Hepatocyte (in vitro differentiated cells): Measurements from ENCODE around the gene ZNF557. TPM values are rescaled to one million over a fixed set of nuclear protein-coding genes. Genes with fewer than 3 reads are reported as not detected.

Experiments
- DNase-seq: peaks from one replicate; pipeline ENCODE4 v3.0.0-alpha.2; 2016; ENCODE audit warnings: low spot score
- H2AFZ ChIP-seq: fragments of 200-600 bp; sonication (generic); 2 replicates; pipeline ENCODE4 v1.6.0; 2016; ENCODE audit warnings: antibody characterized with exemption, mild to moderate bottlenecking
- H3K27ac ChIP-seq: fragments of 200-600 bp; sonication (generic); 2 replicates; pipeline ENCODE4 v1.5.1; 2016; ENCODE audit warnings: mild to moderate bottlenecking
- H3K27me3 ChIP-seq: fragments of 200-600 bp; sonication (generic); 2 replicates; pipeline ENCODE4 v1.6.1; 2016
- H3K36me3 ChIP-seq: fragments of 200-600 bp; sonication (generic); replicated peaks from 2 replicates; pipeline ENCODE4 v1.5.1; 2016; ENCODE audit warnings: low read depth; ENCODE audit not compliant: insufficient read depth
- H3K4me1 ChIP-seq: fragments of 200-600 bp; sonication (generic); 2 replicates; pipeline ENCODE4 v1.5.1; 2016; ENCODE audit warnings: mild to moderate bottlenecking, moderate library complexity; ENCODE audit not compliant: insufficient read depth
- H3K4me2 ChIP-seq: fragments of 200-600 bp; sonication (generic); 2 replicates; pipeline ENCODE4 v1.6.0; 2016
- H3K4me3 ChIP-seq: fragments of 200-600 bp; sonication (generic); 2 replicates; pipeline ENCODE4 v1.5.1; 2016; ENCODE audit warnings: mild to moderate bottlenecking
- H3K79me2 ChIP-seq: fragments of 200-600 bp; sonication (generic); 2 replicates; pipeline ENCODE4 v1.6.0; 2017; ENCODE audit warnings: mild to moderate bottlenecking
- H3K9me2 ChIP-seq: fragments of 200-600 bp; sonication (generic); replicated peaks from 2 replicates; pipeline ENCODE4 v1.6.0; 2017; ENCODE audit warnings: mild to moderate bottlenecking; ENCODE audit not compliant: insufficient read depth
- H3K9me3 ChIP-seq: fragments of 200-600 bp; sonication (generic); 2 replicates; pipeline ENCODE4 v1.5.1; 2016; ENCODE audit warnings: low read depth, mild to moderate bottlenecking
- H4K20me1 ChIP-seq: fragments of 200-600 bp; sonication (generic); 2 replicates; pipeline ENCODE4 v1.6.0; 2016; ENCODE audit warnings: mild to moderate bottlenecking; ENCODE audit not compliant: insufficient read depth, poor library complexity, severe bottlenecking
- EZH2 ChIP-seq: fragments of 200-600 bp; sonication (generic); IDR thresholded peaks from 2 replicates; pipeline ENCODE4 v1.6.1; 2016; ENCODE audit warnings: antibody characterized with exemption, mild to moderate bottlenecking, borderline replicate concordance
- EZH2phosphoT487 ChIP-seq: fragments of 200-600 bp; sonication (generic); IDR thresholded peaks from one replicate; pipeline ENCODE4 v1.6.1; 2018; ENCODE audit warnings: antibody characterized with exemption, mild to moderate bottlenecking, low read depth, moderate library complexity; ENCODE audit not compliant: unreplicated experiment, severe bottlenecking
- WGBS: methylation state at CpG from one replicate; pipeline ENCODE4 v1.1.6; 2016; ENCODE audit warnings: low lambda C conversion rate; ENCODE audit errors: missing lambda C conversion rate; 5-methylcytosine and 5-hydroxymethylcytosine counted together
- polyA plus RNA-seq: library from polyadenylated mRNA; unstranded; fragments of >200 nt; fragmentation: Nextera tagmentation; extraction: Ambion mirVana; gene quantifications from 2 replicates; pipeline ENCODE4 v1.2.1, GENCODE V29; 2016
- total RNA-seq: library from RNA; depleted of rRNA; stranded (reverse); fragments of >200 nt; gene quantifications from 2 replicates; pipeline ENCODE4 v1.2.3, GENCODE V29; 2014
- TF ChIP-seq, protein P1 (sequence below): fragments of 200-600 bp; sonication (generic); IDR thresholded peaks from 2 replicates; pipeline ENCODE4 v1.5.1; 2016; ENCODE audit warnings: antibody characterized with exemption, mild to moderate bottlenecking; ENCODE audit not compliant: poor library complexity

ZNF557 gene
- total and polyA plus RNA-seq, 2 experiments from 2014 or later, result 3.4 to 9.5 TPM

DNA sequence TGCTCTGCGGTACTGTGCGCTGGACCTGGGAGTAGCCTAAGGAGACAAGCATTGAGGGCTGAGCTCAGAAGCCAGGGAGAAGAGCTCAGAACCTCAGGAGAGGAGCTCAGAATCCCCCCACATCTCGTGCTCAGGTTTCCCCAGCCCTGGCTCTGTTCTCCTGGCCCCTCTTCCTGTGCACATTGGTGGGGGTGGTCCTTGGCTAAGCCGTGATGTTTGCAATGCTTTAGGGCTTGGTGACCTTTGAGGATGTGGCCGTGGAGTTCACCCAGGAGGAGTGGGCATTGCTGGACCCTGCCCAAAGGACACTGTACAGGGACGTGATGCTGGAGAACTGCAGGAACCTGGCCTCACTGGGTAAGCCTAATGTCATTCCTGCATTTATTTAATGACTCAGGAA lies 6.6 kb downstream of the ZNF557 start:
- H3K4me1 ChIP-seq, result no peaks in the 10 kb centered on the region
- peaks cover 38% of the 10 kb centered on the region for H3K9me3 ChIP-seq
- no peaks in the 10 kb centered on the region for H4K20me1 ChIP-seq
- DNase-seq, result no peak
- no peak overlapping the region for H3K4me2 ChIP-seq
- H2AFZ ChIP-seq, result no peak overlapping the region
- H3K4me3 ChIP-seq, result no peak overlapping the region
- peaks cover 1% of the 10 kb centered on the region for H3K9me2 ChIP-seq
- peaks cover 22% of the 10 kb centered on the region for H3K36me3 ChIP-seq
- H3K27ac ChIP-seq, result no peak overlapping the region
- 98% methylated on average over 6 of the region's 6 CpGs for WGBS
- peaks cover 2% of the 10 kb centered on the region for H3K79me2 ChIP-seq
- no peaks in the 10 kb centered on the region for H3K27me3 ChIP-seq
- TF ChIP-seq, protein P1, sequence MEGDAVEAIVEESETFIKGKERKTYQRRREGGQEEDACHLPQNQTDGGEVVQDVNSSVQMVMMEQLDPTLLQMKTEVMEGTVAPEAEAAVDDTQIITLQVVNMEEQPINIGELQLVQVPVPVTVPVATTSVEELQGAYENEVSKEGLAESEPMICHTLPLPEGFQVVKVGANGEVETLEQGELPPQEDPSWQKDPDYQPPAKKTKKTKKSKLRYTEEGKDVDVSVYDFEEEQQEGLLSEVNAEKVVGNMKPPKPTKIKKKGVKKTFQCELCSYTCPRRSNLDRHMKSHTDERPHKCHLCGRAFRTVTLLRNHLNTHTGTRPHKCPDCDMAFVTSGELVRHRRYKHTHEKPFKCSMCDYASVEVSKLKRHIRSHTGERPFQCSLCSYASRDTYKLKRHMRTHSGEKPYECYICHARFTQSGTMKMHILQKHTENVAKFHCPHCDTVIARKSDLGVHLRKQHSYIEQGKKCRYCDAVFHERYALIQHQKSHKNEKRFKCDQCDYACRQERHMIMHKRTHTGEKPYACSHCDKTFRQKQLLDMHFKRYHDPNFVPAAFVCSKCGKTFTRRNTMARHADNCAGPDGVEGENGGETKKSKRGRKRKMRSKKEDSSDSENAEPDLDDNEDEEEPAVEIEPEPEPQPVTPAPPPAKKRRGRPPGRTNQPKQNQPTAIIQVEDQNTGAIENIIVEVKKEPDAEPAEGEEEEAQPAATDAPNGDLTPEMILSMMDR, result no peak
- TF ChIP-seq EZH2, result no peak
- TF ChIP-seq EZH2phosphoT487, result no peak

- Histone ChIP-seq H3K79me2 (no peaks in the 10 kb centered on the region), H3K36me3 (peaks cover 31% of the 10 kb centered on the region), H3K4me3 (no peak overlapping the region), H3K4me1 (no peaks in the 10 kb centered on the region), H2AFZ (no peak overlapping the region), H3K9me3 (peaks cover 55% of the 10 kb centered on the region), H3K27me3 (no peaks in the 10 kb centered on the region), H4K20me1 (no peaks in the 10 kb centered on the region), H3K27ac (no peak overlapping the region), H3K4me2 (no peak overlapping the region), H3K9me2 (no peaks in the 10 kb centered on the region)
- no peak for DNase-seq
- 96% methylated on average over 2 of the region's 2 CpGs for WGBS
- TF ChIP-seq, protein P1, result no peak
- TF ChIP-seq EZH2, result no peak
- TF ChIP-seq EZH2phosphoT487, result no peak
These were observed 8.5 kb downstream of the ZNF557 start for GRCh38 chr19:7078008-7078407.

DNA sequence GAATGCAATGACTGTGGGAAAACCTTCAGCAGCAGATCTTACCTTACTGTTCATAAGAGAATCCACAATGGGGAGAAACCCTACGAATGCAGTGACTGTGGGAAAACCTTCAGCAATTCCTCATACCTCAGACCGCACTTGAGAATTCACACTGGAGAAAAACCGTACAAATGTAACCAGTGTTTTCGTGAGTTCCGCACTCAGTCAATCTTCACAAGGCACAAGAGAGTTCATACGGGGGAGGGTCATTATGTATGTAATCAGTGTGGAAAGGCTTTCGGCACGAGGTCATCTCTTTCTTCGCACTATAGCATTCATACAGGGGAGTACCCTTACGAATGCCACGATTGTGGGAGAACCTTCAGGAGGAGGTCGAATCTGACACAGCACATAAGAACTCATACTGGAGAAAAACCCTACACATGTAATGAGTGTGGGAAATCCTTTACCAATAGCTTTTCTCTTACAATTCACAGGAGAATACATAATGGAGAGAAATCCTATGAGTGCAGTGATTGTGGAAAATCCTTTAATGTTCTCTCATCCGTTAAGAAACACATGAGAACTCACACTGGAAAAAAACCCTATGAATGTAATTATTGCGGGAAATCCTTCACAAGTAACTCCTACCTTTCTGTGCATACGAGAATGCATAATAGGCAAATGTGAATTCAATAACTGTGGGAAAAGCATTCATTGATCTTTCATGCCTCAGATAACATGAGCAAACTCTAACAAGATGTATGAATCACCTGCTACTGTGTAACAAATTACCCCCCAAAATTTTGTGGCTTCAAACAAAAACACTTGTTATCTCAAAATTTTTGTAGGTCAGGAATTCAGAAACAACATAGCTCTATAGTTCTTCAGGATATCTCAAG lies 13.8 kb downstream of the ZNF557 start:
- DNase-seq, result no peak
- 97% methylated on average over 15 of the region's 15 CpGs for WGBS
- no peak overlapping the region for H3K4me2 ChIP-seq
- H3K27me3 ChIP-seq, result no peaks in the 10 kb centered on the region
- H3K79me2 ChIP-seq, result no peaks in the 10 kb centered on the region
- TF ChIP-seq, protein P1, result no peak
- TF ChIP-seq EZH2 (no peak), EZH2phosphoT487 (no peak)
- H3K4me3 ChIP-seq, result no peak overlapping the region
- no peak overlapping the region for H2AFZ ChIP-seq
- H3K27ac ChIP-seq, result no peak overlapping the region
- no peaks in the 10 kb centered on the region for H4K20me1 ChIP-seq
- H3K9me3 ChIP-seq, result peaks cover 72% of the 10 kb centered on the region
- H3K4me1 ChIP-seq, result no peaks in the 10 kb centered on the region
- no peaks in the 10 kb centered on the region for H3K9me2 ChIP-seq
- H3K36me3 ChIP-seq, result peaks cover 38% of the 10 kb centered on the region
